Stimulated activated CD8-positive, alpha-beta memory T cell treated with anti-CD3 and anti-CD28 coated beads, Interleukin-12 subunit alpha, Interleukin-12 subunit beta, amount 100 ng/mL, for 24 hours (primary cell): ENCODE measurements around the gene PPP1R9A.

ENCODE experiments used
- DNase-seq: peaks from one replicate; pipeline ENCODE4 v3.0.0-alpha.2; 2020; ENCODE audit errors: extremely low read depth

PPP1R9A gene

GRCh38 chr7:94909179-94909466 is 1.7 kb downstream of the PPP1R9A start:
- DNase-seq: no peak

- no peak for DNase-seq
Measured at GRCh38 chr7:94912085-94912484, 4.7 kb downstream of the PPP1R9A start.

GRCh38 chr7:94913391-94913790 is 6.0 kb downstream of the PPP1R9A start:
- no peak for DNase-seq

- no peak for DNase-seq
Measured at GRCh38 chr7:94921911-94922310, 14.5 kb downstream of the PPP1R9A start.

- no peak for DNase-seq
Measured at GRCh38 chr7:94922457-94922856, 15.1 kb downstream of the PPP1R9A start.

GRCh38 chr7:94923412-94923811 is 16.0 kb downstream of the PPP1R9A start:
- DNase-seq: no peak

- no peak for DNase-seq
Measured at GRCh38 chr7:94928168-94928707, 20.8 kb downstream of the PPP1R9A start.

GRCh38 chr7:94933256-94933990 is 26.0 kb downstream of the PPP1R9A start:
- no peak for DNase-seq

GRCh38 chr7:94939395-94939794 is 32.0 kb downstream of the PPP1R9A start:
- no peak for DNase-seq

GRCh38 chr7:94940241-94940640 is 32.8 kb downstream of the PPP1R9A start:
- no peak for DNase-seq

- no peak for DNase-seq
Measured at GRCh38 chr7:94941844-94942632, 34.6 kb downstream of the PPP1R9A start.

- no peak for DNase-seq
Measured at GRCh38 chr7:94943134-94943533, 35.7 kb downstream of the PPP1R9A start.

- DNase-seq: no peak
Measured at GRCh38 chr7:94949532-94949931, 42.1 kb downstream of the PPP1R9A start.

GRCh38 chr7:94955807-94956206 is 48.4 kb downstream of the PPP1R9A start:
- no peak for DNase-seq

- DNase-seq: no peak
Measured at GRCh38 chr7:94957061-94957460, 49.7 kb downstream of the PPP1R9A start.

- no peak for DNase-seq
Measured at GRCh38 chr7:94962661-94963060, 55.3 kb downstream of the PPP1R9A start.

- DNase-seq: no peak
Measured at GRCh38 chr7:94969434-94970084, 62.2 kb downstream of the PPP1R9A start.

GRCh38 chr7:94970085-94970576 is 62.7 kb downstream of the PPP1R9A start:
- DNase-seq: no peak

GRCh38 chr7:94971051-94971867 is 63.9 kb downstream of the PPP1R9A start:
- DNase-seq: no peak

GRCh38 chr7:94972296-94972695 is 64.9 kb downstream of the PPP1R9A start:
- no peak for DNase-seq

GRCh38 chr7:94973844-94974243 is 66.5 kb downstream of the PPP1R9A start:
- DNase-seq: no peak

GRCh38 chr7:94974423-94974822 is 67.0 kb downstream of the PPP1R9A start:
- no peak for DNase-seq
